ENCODE measurements around the gene TEX28. TPM values are rescaled to one million over a fixed set of nuclear protein-coding genes. Genes with fewer than 3 reads are reported as not detected.
"Not testable (repeated sequence)": the region's sequence is repeated elsewhere in the genome, so short reads cannot be mapped to it uniquely, and the experiment has no call there.

TEX28 gene
- total RNA-seq, 1 donor = not detected

GRCh38 chrX:154302998-154303397 is 8.1 kb upstream of the TEX28 start:
- H3K9me3 ChIP-seq (ENCODE audit: low read depth, low read length); H3K27me3 ChIP-seq (ENCODE audit: insufficient read depth, low read length): not testable (repeated sequence)
- H3K4me1 ChIP-seq (ENCODE audit: insufficient read depth, low read length) = peaks cover 27% of the 10 kb centered on the region

DNA sequence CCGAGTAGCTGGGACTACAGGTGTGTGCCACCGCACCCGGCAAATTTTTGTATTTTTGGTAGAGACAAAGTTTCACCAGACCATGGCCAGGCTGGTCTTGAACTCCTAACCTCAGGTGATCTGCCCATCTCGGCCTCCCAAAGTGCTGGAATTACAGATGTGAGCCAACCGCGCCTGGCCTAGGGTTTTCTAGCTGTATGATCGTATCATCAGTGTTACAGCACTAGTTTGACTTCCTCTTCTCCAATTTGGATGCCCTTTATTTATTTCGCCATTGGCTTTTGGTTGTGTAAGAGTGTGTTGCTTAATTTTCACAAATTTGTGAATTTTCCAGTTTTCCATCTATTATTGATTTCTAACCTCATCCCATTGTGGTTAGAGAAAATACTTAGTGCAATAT is 5.9 kb upstream of the TEX28 start:
- Histone ChIP-seq H3K27me3 (ENCODE audit: insufficient read depth, low read length) (no peaks in the 10 kb centered on the region), H3K4me3 (ENCODE audit: low read length) (no peak overlapping the region), H3K4me1 (ENCODE audit: insufficient read depth, low read length) (peaks cover 17% of the 10 kb centered on the region), H3K9me3 (ENCODE audit: low read depth, low read length) (no peaks in the 10 kb centered on the region)

More at GRCh38 chrX:154302998-154303397, 8.1 kb upstream of the TEX28 start:
- not testable (repeated sequence) for H3K4me3 ChIP-seq (ENCODE audit: low read length)

DNA sequence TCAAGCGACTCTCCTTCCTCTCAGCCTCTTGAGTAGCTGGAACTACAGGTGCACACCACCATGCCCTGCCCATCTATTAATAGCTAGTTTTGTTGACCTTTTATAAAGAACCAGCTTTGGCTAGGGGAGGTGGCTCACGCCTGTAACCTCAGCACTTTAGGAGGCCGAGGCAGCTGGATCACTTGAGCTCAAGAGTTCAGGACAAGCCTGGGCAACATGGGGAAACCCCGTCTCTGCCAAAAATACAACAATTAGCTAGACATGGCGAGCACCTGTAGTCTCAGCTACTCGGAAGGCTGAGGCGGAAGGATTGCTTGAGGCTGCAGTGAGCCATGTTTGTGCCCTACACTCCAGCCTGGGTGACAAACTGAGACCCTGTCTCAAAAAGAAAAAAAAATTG is 3.4 kb upstream of the TEX28 start:
- no peaks in the 10 kb centered on the region for H3K27me3 ChIP-seq (ENCODE audit: insufficient read depth, low read length)
- peaks cover 7% of the 10 kb centered on the region for H3K4me1 ChIP-seq (ENCODE audit: insufficient read depth, low read length)
- no peaks in the 10 kb centered on the region for H3K9me3 ChIP-seq (ENCODE audit: low read depth, low read length)
- H3K4me3 ChIP-seq (ENCODE audit: low read length) = no peak overlapping the region

- H3K27me3 ChIP-seq (ENCODE audit: insufficient read depth, low read length) = no peaks in the 10 kb centered on the region
- peaks cover 7% of the 10 kb centered on the region for H3K4me1 ChIP-seq (ENCODE audit: insufficient read depth, low read length)
- H3K9me3 ChIP-seq (ENCODE audit: low read depth, low read length) = no peaks in the 10 kb centered on the region
- no peak overlapping the region for H3K4me3 ChIP-seq (ENCODE audit: low read length)
Observed at GRCh38 chrX:154296731-154297130, 1.8 kb upstream of the TEX28 start.

- Histone ChIP-seq H3K9me3 (ENCODE audit: low read depth, low read length) (no peaks in the 10 kb centered on the region), H3K4me1 (ENCODE audit: insufficient read depth, low read length) (peaks cover 6% of the 10 kb centered on the region), H3K27me3 (ENCODE audit: insufficient read depth, low read length) (no peaks in the 10 kb centered on the region), H3K4me3 (ENCODE audit: low read length) (no peak within 1 kb of the TSS)
Observed at GRCh38 chrX:154295664-154296310, 863 bp upstream of the TEX28 start, which contains the start of gene TKTL1. TKTL1 (plus strand) TSS chrX:154295795; CDS start chrX:154295860, 65 bp downstream.

DNA sequence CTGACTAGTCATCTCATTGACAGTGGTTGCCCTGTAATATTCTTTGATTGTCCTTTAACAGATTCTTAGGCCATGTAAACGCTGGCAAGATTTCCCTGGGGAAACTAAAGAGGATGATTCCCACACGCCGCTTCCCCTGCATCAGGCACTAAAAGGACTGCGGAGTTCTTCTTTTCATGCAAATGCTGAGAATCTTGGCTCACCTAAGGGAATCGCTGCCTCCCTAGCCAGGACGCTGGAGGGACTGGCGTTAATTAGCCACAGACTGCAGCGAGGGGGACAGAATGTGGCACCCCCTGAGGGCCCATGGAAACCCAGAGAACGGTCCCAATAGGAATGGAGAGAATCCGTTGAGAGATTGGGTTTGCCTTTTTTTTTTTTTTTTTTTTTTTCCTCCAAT is 8.5 kb downstream of the TEX28 start:
- H3K4me1 ChIP-seq (ENCODE audit: insufficient read depth, low read length); H3K27me3 ChIP-seq (ENCODE audit: insufficient read depth, low read length); H3K4me3 ChIP-seq (ENCODE audit: low read length); H3K9me3 ChIP-seq (ENCODE audit: low read depth, low read length): not testable (repeated sequence)

DNA sequence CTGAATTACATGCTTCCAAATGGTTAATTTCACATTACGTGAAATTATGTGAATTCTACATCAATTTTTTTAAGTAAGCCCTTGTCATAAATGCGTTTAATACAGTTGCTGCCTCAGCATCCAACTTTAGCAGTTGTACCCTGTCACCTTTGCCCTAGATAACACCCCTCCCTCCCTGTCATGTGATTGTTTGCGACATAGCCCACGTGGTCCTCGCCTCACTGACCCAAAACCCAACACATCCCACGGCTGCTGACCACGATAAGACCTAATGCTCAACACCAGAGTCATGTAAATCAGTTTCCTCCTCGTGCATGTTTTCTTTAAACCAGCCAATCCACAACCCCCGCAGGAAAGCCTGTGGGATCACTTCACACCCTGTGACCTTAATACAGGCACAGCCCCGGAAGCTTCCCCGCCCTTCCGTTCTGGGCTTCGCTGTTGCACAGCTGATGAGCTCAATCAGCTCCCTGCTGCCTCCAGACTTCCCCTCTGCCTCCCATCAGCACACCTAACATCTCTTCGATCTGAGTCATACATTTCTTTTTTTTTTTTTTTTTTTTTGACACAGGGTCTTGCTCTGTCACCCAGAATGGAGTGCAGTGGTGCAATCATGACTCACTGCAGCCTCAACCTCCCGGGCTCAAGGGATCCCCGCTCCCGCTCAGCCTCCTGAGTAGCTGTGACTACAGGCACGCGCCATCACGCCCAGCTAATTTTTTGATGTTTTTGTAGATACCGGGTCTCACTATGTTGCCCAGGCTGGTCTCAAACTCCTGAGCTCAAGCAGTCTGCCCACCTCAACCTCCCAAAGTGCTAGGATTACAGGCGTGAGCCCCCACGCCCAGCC is 10.2 kb downstream of the TEX28 start:
- H3K4me3 ChIP-seq (ENCODE audit: low read length); H3K27me3 ChIP-seq (ENCODE audit: insufficient read depth, low read length); H3K9me3 ChIP-seq (ENCODE audit: low read depth, low read length); H3K4me1 ChIP-seq (ENCODE audit: insufficient read depth, low read length): not testable (repeated sequence)

DNA sequence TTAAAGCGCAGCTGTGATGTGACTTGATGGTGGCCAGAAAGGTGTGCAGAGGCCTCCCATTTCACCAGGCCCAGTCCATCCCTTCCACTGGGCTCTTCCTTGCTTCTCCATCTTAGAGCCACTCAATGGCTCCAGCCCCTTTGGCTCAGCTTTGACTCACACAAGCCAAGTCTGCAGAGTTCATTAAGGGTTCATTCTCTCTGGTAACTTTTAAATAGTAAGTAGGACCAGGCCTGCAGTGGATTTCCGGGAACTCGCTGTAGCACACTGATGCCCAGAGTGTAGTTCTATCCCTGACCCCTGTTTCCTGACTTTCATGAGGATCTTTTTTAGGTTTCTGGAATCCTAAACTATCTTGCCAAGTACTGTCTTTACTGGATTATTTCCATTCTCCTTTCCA is 25.7 kb downstream of the TEX28 start:
- not testable (repeated sequence) for H3K4me3 ChIP-seq (ENCODE audit: low read length); H3K9me3 ChIP-seq (ENCODE audit: low read depth, low read length); H3K4me1 ChIP-seq (ENCODE audit: insufficient read depth, low read length); H3K27me3 ChIP-seq (ENCODE audit: insufficient read depth, low read length)

GRCh38 chrX:154263072-154263471 is 31.9 kb downstream of the TEX28 start:
- not testable (repeated sequence) for H3K4me1 ChIP-seq (ENCODE audit: insufficient read depth, low read length); H3K4me3 ChIP-seq (ENCODE audit: low read length); H3K9me3 ChIP-seq (ENCODE audit: low read depth, low read length); H3K27me3 ChIP-seq (ENCODE audit: insufficient read depth, low read length)

DNA sequence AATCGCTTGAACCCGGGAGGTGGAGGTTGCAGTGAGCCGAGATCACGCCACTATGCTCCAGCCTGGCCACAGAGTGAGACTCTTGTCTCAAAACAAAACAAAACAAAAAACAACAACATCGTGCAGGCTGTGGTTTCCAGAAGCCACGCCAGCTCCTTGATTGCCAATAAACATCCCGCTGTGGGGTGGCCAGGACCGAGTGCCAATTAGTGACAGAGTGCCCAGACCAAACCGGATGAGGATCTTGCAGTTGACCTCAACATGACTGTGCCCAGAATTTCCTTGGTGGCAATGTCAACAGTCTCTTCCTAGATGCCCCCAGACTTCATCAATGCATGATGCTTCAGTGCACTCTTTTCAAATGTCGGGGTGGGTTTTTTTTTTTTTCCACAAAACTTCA is 36.2 kb downstream of the TEX28 start:
- H3K4me3 ChIP-seq (ENCODE audit: low read length); H3K4me1 ChIP-seq (ENCODE audit: insufficient read depth, low read length); H3K27me3 ChIP-seq (ENCODE audit: insufficient read depth, low read length); H3K9me3 ChIP-seq (ENCODE audit: low read depth, low read length): not testable (repeated sequence)

DNA sequence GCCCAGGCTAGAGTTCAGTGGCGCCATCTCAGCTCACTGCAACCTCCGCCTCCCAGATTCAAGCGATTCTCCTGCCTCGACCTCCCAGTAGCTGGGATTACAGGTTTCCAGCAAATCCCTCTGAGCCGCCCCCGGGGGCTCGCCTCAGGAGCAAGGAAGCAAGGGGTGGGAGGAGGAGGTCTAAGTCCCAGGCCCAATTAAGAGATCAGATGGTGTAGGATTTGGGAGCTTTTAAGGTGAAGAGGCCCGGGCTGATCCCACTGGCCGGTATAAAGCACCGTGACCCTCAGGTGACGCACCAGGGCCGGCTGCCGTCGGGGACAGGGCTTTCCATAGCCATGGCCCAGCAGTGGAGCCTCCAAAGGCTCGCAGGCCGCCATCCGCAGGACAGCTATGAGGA is 37.6 kb downstream of the TEX28 start, which contains the start of gene OPN1MW3:
Gene OPN1MW3, plus strand, starts transcription at position 301 of the 400 bp plus-strand sequence. Its CDS starts 38 bp downstream, at position 339.
- H3K9me3 ChIP-seq (ENCODE audit: low read depth, low read length); H3K27me3 ChIP-seq (ENCODE audit: insufficient read depth, low read length); H3K4me1 ChIP-seq (ENCODE audit: insufficient read depth, low read length); H3K4me3 ChIP-seq (ENCODE audit: low read length): not testable (repeated sequence)

- H3K27me3 ChIP-seq (ENCODE audit: insufficient read depth, low read length); H3K9me3 ChIP-seq (ENCODE audit: low read depth, low read length); H3K4me3 ChIP-seq (ENCODE audit: low read length); H3K4me1 ChIP-seq (ENCODE audit: insufficient read depth, low read length): not testable (repeated sequence)
Observed at GRCh38 chrX:154248076-154248475, 46.8 kb downstream of the TEX28 start.

DNA sequence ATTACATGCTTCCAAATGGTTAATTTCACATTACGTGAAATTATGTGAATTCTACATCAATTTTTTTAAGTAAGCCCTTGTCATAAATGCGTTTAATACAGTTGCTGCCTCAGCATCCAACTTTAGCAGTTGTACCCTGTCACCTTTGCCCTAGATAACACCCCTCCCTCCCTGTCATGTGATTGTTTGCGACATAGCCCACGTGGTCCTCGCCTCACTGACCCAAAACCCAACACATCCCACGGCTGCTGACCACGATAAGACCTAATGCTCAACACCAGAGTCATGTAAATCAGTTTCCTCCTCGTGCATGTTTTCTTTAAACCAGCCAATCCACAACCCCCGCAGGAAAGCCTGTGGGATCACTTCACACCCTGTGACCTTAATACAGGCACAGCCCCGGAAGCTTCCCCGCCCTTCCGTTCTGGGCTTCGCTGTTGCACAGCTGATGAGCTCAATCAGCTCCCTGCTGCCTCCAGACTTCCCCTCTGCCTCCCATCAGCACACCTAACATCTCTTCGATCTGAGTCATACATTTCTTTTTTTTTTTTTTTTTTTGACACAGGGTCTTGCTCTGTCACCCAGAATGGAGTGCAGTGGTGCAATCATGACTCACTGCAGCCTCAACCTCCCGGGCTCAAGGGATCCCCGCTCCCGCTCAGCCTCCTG is 47.4 kb downstream of the TEX28 start:
- not testable (repeated sequence) for H3K4me1 ChIP-seq (ENCODE audit: insufficient read depth, low read length); H3K4me3 ChIP-seq (ENCODE audit: low read length); H3K27me3 ChIP-seq (ENCODE audit: insufficient read depth, low read length)

GRCh38 chrX:154239982-154240503 is 54.9 kb downstream of the TEX28 start:
- H3K4me1 ChIP-seq (ENCODE audit: insufficient read depth, low read length); H3K4me3 ChIP-seq (ENCODE audit: low read length); H3K27me3 ChIP-seq (ENCODE audit: insufficient read depth, low read length): not testable (repeated sequence)

More for the DNA sequence above, 47.4 kb downstream of the TEX28 start:
- H3K9me3 ChIP-seq (ENCODE audit: low read depth, low read length) = not testable (repeated sequence)

GRCh38 chrX:154238939-154239559 is 55.9 kb downstream of the TEX28 start:
- not testable (repeated sequence) for H3K9me3 ChIP-seq (ENCODE audit: low read depth, low read length); H3K4me3 ChIP-seq (ENCODE audit: low read length); H3K27me3 ChIP-seq (ENCODE audit: insufficient read depth, low read length); H3K4me1 ChIP-seq (ENCODE audit: insufficient read depth, low read length)

More at GRCh38 chrX:154239982-154240503, 54.9 kb downstream of the TEX28 start:
- H3K9me3 ChIP-seq (ENCODE audit: low read depth, low read length) = not testable (repeated sequence)

All from mononuclear cell (primary cell).